ENCODE measurements around the gene PATJ.
"Not testable (repeated sequence)": the region's sequence is repeated elsewhere in the genome, so short reads cannot be mapped to it uniquely, and the experiment has no call there.

The PATJ gene

DNA sequence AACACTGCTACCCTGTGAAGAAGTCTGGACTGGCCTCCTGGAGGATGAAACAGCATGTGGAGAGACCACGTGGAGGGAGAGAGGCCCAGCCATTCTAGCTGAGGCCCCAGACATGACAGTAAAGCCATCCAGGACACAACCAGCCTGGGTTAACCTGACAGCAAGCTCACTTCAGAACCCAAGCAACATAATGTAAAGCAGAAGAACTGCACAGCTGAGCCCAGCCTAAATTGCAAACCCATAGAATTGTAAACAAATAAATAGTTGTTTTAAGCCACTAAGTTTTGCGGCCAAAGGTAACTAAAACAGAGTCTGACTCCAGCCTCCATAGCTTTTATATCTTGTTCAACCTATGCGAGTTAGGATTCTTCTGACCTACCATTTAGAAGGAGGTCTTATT, 355.2 kb downstream of the PATJ start:
- no peak for DNase-seq (ENCODE audit: low read depth)

GRCh38 chr1:62100442-62100841, 358.2 kb downstream of the PATJ start:
- no peak for DNase-seq (ENCODE audit: low read depth)

DNA sequence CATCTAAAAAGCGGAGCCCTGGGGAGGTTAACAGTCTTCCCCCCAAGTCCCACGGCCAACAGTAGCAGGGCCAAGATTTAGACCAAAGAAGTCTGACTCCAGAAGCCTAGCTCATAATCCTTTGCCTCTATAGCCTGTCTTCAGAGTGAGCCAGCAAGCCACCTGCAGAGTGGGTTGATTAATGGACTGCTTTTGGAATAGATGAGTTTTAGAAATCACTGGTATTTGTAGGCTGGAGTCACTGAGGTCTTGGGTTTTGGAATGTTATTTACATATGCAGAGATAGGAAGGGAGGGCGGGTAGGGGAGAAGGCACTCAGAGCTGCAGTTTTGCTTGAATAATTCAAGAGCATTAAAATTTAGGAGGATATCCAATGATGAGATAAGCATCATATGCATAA, 361.6 kb downstream of the PATJ start:
- DNase-seq (ENCODE audit: low read depth), result no peak

DNA sequence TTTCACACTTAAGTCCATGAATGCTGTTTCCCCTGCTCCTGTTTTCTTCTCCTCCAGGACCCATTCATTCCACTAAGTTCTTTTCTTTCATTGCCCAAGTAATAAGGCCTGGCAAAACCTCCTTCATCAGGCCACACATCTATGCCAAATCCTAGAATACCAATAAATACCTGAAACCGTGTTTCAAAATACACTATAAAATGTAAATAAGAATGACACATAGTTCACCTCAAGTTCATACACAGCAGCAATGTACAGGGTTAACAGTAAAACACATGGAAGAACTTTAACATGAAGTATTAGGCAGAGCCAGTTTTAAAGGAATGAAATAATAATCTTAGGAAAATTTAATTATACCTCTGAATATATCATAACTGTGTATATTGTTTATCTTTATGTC, 365.6 kb downstream of the PATJ start:
- no peak for DNase-seq (ENCODE audit: low read depth)

GRCh38 chr1:62109124-62109523, 366.8 kb downstream of the PATJ start:
- DNase-seq (ENCODE audit: low read depth), result no peak

DNA sequence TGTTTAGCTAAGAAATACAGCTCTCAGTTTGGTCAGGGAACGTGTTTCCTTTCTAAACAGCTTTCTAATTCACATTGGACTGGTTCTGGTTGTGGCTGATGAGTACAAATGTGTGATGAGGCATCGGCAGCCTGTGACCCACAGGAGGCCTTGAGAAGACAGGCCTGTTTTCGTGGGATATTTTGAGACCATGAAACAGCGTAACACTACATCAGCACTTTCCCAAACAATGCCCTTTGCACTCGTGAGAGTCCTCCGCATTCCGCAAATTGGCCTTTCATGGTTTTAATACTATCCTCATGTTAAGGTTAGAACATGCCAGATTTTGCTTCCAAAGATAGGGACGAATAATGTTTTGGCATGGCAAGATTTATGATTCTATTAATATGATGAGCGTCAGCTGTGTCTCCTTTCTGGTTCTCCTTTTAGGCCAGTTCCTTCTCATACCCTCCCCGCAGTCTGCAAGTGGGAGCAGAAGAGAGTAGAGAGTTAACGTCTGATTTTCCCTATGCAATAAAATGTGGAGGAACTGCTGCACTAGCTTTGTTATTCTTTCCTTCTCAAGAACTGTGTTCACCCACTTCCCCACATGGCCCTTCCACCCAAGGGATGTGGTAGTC, 368.0 kb downstream of the PATJ start:
- DNase-seq (ENCODE audit: low read depth), result no peak

DNA sequence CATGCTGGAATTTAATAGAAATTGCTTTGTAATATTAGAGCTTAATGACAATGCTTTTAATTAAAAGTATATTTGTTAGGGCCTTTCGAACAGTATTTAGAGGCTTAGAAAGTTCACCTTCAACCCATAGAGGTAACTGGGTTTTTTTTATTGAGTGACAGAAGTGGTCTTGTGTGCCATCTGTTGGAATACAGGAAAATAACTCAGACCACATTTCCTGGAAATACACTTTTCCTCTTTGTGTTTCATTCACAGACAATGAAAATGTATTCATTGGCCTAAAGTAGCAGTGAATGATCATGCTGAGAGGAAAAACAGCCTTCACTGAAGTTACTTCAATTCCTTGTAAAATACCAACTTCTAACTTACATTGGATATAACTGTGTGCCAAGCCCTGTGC, 368.8 kb downstream of the PATJ start:
- no peak for DNase-seq (ENCODE audit: low read depth)

DNA sequence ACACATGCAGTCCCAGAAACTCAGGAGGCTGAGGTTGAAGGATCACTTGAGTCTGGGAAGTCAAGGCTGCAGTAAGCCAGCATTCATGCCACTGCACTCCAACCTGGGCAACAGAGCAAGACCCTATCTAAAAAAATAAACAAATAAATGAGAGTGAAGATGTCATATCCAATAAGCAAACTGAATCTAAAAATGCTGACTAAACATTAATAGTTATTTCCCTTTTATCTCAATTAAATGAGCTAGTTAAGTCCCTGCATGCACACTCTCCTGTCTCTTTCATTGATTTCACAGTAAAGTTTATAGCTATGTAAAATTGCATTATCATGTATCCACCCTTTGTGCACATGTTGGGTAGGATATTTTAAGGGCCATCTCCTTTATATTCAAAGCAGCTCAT, 371.2 kb downstream of the PATJ start:
- no peak for DNase-seq (ENCODE audit: low read depth)

DNA sequence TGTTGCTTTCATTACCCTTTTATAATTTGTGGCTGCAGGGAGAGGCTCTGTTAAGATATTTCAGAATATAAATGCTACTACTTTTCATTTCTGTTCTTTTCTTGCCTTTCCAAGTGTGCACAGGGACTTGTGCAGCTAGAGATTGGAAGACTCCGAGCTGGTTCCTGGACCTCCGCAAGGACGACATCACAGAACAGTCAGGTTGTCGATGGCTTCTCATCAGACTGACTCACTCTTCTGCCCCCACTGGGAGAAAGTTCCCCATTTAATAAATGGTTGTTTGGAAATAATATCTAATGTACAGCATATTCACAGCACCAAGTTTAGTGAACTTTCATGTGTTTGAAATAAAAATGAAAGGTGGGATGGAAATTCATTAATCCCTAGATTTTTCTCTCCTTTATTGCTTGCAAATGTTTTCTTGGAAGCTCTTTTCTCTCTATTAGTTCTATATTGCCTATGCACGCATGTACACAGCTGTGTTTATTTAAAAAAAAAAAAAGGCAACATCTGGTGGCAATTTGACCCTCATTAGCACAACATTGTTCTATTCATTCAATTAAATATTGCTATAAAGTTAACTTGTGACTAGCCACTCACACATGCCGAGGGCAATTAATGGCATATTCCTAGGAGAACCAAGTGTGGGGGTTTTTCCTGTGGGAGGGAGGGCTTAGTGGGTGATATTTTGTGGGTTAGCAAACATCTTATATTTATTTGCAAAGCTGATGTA, 374.9 kb downstream of the PATJ start:
- no peak for DNase-seq (ENCODE audit: low read depth)

- DNase-seq (ENCODE audit: low read depth), result no peak
Measured at GRCh38 chr1:62126579-62127290, 384.5 kb downstream of the PATJ start.

- no peak for DNase-seq (ENCODE audit: low read depth)
Measured at GRCh38 chr1:62128745-62129144, 386.5 kb downstream of the PATJ start.

DNA sequence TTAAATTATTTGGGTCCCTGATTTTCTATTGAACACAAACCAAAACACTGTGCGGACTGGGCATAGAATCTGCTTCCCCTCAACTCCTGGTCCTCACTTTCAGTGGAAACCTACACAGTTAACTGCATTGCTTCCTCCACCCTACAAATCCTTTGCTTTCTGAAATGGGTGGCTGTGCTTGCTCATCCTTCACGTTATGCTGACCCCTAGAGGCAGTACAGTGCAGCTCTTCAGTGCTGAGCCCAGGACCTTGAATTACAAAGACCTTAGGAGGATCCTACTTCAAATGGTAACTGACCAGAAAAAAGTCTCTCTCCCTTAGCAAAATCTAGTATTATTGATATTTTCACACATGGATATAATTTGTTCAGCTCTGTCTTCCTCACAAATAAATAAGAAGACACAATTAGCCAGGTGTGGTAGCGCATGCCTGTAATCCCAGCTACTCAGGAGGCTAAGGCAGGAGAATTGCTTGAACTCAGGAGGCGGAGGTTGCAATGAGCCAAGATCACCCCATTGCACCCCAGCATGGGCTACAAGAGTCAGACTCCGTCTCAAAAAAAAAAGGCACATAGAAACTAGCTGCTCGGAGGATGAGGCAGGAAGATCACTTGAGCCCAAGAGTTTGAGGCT, 388.9 kb downstream of the PATJ start:
- DNase-seq (ENCODE audit: low read depth), result peak; percentile 62

- no peak for DNase-seq (ENCODE audit: low read depth)
Measured at GRCh38 chr1:62138029-62138428, 395.7 kb downstream of the PATJ start.

- no peak for DNase-seq (ENCODE audit: low read depth)
Measured at GRCh38 chr1:62139410-62139809, 397.1 kb downstream of the PATJ start.

DNA sequence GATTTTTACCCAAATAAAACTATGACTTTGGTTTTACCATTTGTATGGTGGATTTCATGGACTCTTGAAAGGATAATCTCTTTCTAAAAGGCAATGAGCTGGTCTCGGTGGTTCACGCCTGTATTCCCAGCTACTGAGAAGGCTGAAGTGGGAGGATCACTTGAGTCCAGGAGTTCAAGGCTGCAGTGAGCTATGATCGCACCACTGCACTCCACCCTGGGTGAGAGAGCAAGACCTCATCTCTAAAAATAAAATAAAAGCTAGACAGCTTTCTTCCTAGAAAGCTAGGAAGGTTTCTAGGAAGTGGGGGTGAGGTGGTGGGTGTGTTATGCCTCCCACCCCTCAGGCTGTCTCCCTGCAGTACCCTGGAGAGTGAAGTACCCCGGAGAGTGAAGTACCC, 398.4 kb downstream of the PATJ start:
- DNase-seq (ENCODE audit: low read depth), result no peak

DNA sequence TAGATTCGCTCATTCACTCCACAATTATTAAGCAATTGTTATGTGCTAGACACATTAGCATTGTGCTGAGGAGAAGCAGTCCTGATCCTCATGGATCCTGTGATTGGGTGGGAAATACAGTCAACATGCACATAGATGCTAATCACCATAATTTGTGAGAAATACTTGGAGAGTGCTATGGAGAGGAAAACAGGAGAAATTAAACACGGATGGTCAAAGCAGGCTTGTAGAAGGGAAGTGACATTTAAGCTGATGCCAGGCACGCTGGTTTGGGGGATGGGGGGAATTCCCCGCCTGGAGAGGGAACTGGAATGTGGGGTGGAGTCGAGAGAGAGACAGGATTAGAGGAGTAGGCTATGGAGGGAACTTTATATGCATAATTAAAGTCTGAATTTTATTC, 400.2 kb downstream of the PATJ start:
- no peak for DNase-seq (ENCODE audit: low read depth)

- peak; percentile 33 for DNase-seq (ENCODE audit: low read depth)
Measured at GRCh38 chr1:62144238-62144831, 402.1 kb downstream of the PATJ start.

DNA sequence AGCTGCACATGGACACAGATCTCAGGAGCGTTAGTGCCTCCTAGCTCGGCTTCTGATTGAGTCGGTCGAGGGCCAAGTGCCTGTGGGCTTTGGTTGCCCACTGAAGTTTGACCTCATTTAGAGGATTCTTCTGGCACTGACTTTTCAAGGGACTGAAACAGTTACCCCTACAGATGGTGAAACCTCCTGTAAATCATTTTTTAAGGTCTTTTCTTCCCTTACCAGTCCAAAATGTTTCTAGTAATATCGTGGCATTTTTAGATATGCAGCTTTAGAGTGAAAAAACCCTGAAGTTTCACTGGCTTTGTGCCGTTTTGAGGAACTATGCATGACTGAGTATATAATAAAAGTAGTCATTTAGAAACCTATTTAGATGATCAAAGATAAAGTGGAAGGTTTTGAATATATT, 417.7 kb downstream of the PATJ start:
- no peak for DNase-seq (ENCODE audit: low read depth)

DNA sequence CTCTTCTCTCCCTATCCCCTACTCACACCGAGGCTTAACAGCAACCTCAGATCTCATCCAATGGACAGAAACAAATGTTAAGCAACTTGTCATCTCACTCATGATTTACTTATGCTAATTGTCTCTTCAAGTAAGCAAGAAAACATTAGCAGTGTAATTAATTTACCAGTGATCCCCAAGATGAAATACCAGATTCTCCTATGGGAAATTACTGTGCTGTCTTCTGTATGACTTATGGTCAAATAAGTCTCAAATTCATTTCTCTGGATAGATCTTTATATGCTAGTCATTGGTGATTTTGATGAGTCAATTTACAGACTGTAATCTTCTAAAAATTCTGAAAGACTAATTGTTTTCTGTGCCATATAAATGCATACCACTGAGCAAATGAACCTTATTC, 419.4 kb downstream of the PATJ start:
- DNase-seq (ENCODE audit: low read depth), result no peak

- not testable (repeated sequence) for DNase-seq (ENCODE audit: low read depth)
Measured at GRCh38 chr1:62170380-62170779, 428.1 kb downstream of the PATJ start.

- peak; percentile 24 for DNase-seq (ENCODE audit: low read depth)
Measured at GRCh38 chr1:62175568-62176179, 433.4 kb downstream of the PATJ start.
